Endothelial cell (in vitro differentiated cells): ENCODE results near the gene DMXL1. TPM values are rescaled to one million over a fixed set of nuclear protein-coding genes. Genes with fewer than 3 reads are reported as not detected.

Source experiments
- DNase-seq: peaks from one replicate; pipeline ENCODE4 v3.0.0; 2021; ENCODE audit warnings: low spot score
- H3K27ac Mint-ChIP-seq: one replicate; pipeline ENCODE4 v1.8.0; 2021; ENCODE audit warnings: mixed read lengths, inconsistent platforms; ENCODE audit not compliant: unreplicated experiment
- H3K27me3 Mint-ChIP-seq: one replicate; pipeline ENCODE4 v1.8.0; 2021; ENCODE audit warnings: mild to moderate bottlenecking, moderate library complexity, mixed read lengths, inconsistent platforms; ENCODE audit not compliant: unreplicated experiment
- H3K36me3 Mint-ChIP-seq: one replicate; pipeline ENCODE4 v1.8.0; 2021; ENCODE audit warnings: mild to moderate bottlenecking, low read depth, mixed read lengths, inconsistent platforms; ENCODE audit not compliant: unreplicated experiment
- H3K4me1 Mint-ChIP-seq: one replicate; pipeline ENCODE4 v1.8.0; 2021; ENCODE audit warnings: mild to moderate bottlenecking, mixed read lengths, inconsistent platforms; ENCODE audit not compliant: unreplicated experiment
- H3K4me3 Mint-ChIP-seq: one replicate; pipeline ENCODE4 v1.8.0; 2021; ENCODE audit warnings: mild to moderate bottlenecking, mixed read lengths, inconsistent platforms; ENCODE audit not compliant: unreplicated experiment
- H3K9me3 Mint-ChIP-seq: one replicate; pipeline ENCODE4 v1.8.0; 2021; ENCODE audit warnings: mixed read lengths, inconsistent platforms; ENCODE audit not compliant: unreplicated experiment
- CTCF ChIP-seq: fragments of 200-600 bp; sonication (generic); IDR thresholded peaks from one replicate; pipeline ENCODE4 v1.5.0; 2021; ENCODE audit warnings: antibody characterized with exemption; ENCODE audit not compliant: unreplicated experiment
- total RNA-seq: library from RNA; stranded (reverse); fragmentation: NEBNext Ultra II Directional; extraction: Animal tissue kit (Norgen Biotek cat#: 25700); gene quantifications from one replicate; pipeline ENCODE4 v1.2.1, GENCODE V29; 2021; ENCODE audit not compliant: unreplicated experiment

The DMXL1 gene
- total RNA-seq, 1 donor from 2014 or later: 24.9 TPM

GRCh38 chr5:119275146-119275545 lies 204.3 kb downstream of the DMXL1 start:
- H3K4me3 Mint-ChIP-seq: no peak overlapping the region
- H3K36me3 Mint-ChIP-seq: no peaks in the 10 kb centered on the region
- peaks cover 14% of the 10 kb centered on the region for H3K4me1 Mint-ChIP-seq
- TF ChIP-seq CTCF: no peak
- H3K27me3 Mint-ChIP-seq: peaks cover 4% of the 10 kb centered on the region
- no peak for DNase-seq
- H3K9me3 Mint-ChIP-seq: no peaks in the 10 kb centered on the region
- no peak overlapping the region for H3K27ac Mint-ChIP-seq

- Mint-ChIP-seq H3K27me3 (peaks cover 4% of the 10 kb centered on the region), H3K4me1 (peaks cover 14% of the 10 kb centered on the region), H3K9me3 (no peaks in the 10 kb centered on the region), H3K4me3 (no peak overlapping the region), H3K36me3 (no peaks in the 10 kb centered on the region), H3K27ac (no peak overlapping the region)
- TF ChIP-seq CTCF: no peak
- DNase-seq: no peak
These were observed 204.8 kb downstream of the DMXL1 start for GRCh38 chr5:119275601-119276173.

DNA sequence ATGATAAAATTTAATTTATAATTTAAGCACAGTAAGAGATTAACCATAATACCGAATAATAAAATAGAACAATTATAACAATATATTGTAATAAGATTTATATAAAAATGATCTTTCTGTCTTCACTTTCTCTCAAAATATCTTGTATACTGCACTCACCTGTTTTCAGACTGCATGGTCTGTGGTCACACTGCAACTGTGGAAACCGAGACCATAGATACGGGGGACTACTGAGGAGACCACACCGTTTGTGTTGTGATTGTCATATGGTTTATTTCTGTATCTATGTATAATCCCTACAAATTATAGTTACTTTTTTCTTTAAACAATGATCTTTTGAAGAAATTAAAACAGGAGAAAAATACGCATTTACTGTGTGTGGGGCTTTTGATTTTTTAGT lies 206.1 kb downstream of the DMXL1 start:
- Mint-ChIP-seq H3K36me3 (no peaks in the 10 kb centered on the region), H3K27ac (no peak overlapping the region), H3K4me1 (peaks cover 11% of the 10 kb centered on the region), H3K4me3 (no peak overlapping the region), H3K9me3 (no peaks in the 10 kb centered on the region), H3K27me3 (no peaks in the 10 kb centered on the region)
- TF ChIP-seq CTCF: no peak
- DNase-seq: no peak

DNA sequence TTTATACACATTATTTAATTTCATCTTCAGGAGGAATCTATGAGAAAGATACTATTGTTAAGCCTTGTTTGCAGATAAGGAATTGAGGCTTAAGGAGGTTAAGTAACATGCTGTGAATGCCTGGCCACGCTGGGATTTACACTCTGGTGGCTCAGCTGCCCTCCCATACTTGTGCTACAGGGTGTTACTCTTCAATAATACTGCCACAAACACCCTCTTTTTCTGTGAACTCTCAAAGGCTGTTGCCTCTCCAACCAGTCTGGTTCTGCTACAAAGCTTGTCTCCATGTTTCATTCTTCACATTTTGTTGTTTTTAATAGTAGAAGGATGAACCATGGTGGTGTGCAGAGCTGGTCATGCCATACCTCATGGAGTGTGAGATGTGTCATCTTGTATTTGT lies 208.2 kb downstream of the DMXL1 start:
- no peaks in the 10 kb centered on the region for H3K9me3 Mint-ChIP-seq
- no peak overlapping the region for H3K4me3 Mint-ChIP-seq
- DNase-seq: no peak
- TF ChIP-seq CTCF: no peak
- H3K4me1 Mint-ChIP-seq: peaks cover 8% of the 10 kb centered on the region
- peaks cover 2% of the 10 kb centered on the region for H3K27me3 Mint-ChIP-seq
- no peak overlapping the region for H3K27ac Mint-ChIP-seq
- peaks cover 5% of the 10 kb centered on the region for H3K36me3 Mint-ChIP-seq

DNA sequence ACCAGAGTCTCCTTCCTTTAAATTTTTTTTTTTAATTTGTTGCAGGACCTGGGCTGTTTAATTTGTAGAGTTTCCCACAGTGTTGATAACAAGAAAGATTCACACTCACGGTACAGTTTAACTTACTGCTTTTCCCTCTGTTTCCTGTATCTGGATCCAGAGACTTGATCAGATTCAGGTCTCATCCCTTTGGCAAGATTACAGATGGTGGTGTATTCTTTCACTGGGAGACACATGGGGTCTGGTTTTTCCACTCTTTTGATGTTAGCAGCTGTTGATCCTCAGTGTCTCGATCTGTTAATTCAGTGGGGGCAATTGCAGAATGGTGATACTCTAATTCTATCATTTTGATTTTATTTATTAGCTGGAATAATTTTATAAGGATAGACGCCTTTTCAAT lies 209.5 kb downstream of the DMXL1 start:
- peaks cover 2% of the 10 kb centered on the region for H3K27me3 Mint-ChIP-seq
- H3K4me1 Mint-ChIP-seq: peaks cover 5% of the 10 kb centered on the region
- peaks cover 5% of the 10 kb centered on the region for H3K36me3 Mint-ChIP-seq
- DNase-seq: no peak
- H3K9me3 Mint-ChIP-seq: no peaks in the 10 kb centered on the region
- no peak for TF ChIP-seq CTCF
- H3K27ac Mint-ChIP-seq: no peak overlapping the region
- no peak overlapping the region for H3K4me3 Mint-ChIP-seq
